HG02885 (cell line): ENCODE data around the gene PIM1.

Source experiments
- ATAC-seq: cut with Tn5 transposase; IDR thresholded peaks from one replicate; pipeline ENCODE4 v1.9.1; 2021; ENCODE audit warnings: mild to moderate bottlenecking; ENCODE audit not compliant: unreplicated experiment, poor library complexity

PIM1 gene

DNA sequence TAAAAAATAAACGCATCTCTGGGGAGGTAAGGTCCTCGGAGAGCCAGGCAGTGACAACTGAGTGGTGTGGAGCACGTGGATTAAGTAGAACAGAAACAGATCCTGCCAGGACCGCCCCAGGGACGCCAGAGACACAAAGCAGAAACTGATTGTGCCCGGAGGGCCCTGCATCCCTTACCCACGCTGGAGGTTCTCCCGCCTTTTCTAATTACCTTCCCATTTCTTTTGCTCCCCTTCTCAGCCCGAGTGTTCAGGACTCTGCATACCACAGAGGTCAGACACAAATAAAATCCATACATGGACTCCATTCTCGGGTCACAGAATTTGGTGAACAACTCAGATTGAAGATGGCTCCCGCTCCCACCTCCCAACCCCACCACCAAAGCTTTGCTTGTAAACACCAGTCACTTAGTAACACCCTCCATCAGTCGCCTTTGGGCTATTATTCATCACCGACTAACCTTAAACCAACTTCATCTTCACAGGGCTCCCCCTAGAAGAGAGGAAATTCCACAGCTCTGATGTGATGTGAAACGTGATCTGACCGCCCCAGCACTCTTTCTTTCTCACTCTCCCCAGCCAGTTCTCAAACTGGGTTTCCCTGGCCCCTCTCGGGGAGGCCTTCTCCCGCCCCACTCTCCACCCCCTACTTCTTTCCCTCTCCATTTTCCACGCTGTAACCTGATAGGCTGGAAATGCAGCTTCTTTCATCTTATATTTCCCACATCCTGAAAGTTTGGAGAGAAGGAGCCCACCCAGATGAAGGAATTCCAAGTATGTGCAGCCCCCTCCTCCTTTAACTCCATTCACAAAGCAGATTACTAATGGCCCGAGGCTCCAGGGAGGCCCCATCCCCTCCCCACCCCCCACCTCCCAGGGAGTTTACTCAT, 32.5 kb upstream of the PIM1 start:
- ATAC-seq, result no peak

DNA sequence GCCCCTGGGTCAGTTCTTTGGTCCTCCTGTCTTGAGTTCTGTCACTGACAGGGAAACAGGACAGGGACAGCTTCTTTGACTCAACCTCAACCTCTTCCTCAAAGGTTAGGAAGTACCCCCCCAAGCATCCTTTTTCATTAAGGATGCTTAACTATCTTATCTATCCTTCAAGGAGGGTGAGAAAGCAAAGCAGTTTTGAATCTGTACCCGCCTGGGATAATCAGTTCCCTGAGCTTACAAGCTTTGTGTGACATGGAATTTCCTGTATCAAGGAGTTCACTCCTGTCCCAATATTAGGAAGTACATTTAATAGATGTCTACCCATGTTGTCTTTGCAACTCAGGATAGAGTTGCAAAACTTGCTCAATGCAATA, 31.1 kb upstream of the PIM1 start:
- no peak for ATAC-seq

DNA sequence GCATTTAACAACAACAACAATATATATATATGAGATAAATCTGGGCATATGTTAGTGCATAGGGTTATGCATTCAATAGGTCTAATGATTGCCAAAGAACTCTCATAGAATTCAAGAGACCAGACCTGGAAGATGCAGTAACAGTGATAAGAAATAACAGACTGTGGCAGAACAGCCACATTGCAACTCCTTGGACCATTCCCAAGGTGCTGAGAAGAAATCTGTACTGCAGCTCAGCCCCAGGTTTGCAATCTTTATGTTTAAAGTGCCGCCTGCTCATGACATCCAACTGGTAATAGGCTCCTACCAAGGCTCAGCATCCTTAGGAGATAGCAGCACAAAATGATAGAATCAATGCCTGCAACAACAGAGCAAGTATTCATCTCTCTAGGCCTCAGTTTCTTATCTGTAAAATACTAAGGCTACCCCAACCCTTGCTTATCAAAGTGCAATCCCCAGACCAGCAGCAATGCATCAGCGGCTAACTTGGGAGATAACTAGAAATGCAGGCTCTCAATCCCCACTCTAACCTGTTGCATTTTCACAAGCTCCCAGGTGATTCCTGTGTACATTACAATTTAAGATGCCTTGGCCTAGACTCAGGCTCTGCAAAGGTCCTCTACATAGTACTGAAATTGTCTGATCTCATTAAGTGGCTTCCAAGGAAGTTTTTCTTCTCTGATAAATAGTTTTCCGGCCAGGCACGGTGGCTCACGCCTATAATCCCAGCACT, 30.6 kb upstream of the PIM1 start:
- ATAC-seq, result no peak

DNA sequence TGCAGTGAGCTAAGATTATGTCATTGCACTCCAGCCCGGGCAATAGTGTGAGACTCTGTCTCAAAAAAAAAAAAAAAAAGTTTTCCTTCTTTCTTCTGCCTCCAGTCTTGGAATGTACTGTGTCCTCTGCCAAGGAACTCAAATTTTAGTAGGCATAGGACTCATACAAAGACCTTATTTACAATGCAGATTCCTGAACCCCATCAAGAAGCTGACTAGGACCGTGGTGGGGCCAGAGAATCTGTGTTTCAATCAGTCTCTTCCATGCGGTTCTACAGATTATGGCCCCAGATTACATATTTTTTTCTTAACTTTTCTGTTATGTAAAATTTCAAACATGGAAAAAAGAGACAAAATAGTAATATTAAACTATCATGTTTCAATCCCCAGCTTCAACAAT, 29.8 kb upstream of the PIM1 start:
- ATAC-seq, result no peak

DNA sequence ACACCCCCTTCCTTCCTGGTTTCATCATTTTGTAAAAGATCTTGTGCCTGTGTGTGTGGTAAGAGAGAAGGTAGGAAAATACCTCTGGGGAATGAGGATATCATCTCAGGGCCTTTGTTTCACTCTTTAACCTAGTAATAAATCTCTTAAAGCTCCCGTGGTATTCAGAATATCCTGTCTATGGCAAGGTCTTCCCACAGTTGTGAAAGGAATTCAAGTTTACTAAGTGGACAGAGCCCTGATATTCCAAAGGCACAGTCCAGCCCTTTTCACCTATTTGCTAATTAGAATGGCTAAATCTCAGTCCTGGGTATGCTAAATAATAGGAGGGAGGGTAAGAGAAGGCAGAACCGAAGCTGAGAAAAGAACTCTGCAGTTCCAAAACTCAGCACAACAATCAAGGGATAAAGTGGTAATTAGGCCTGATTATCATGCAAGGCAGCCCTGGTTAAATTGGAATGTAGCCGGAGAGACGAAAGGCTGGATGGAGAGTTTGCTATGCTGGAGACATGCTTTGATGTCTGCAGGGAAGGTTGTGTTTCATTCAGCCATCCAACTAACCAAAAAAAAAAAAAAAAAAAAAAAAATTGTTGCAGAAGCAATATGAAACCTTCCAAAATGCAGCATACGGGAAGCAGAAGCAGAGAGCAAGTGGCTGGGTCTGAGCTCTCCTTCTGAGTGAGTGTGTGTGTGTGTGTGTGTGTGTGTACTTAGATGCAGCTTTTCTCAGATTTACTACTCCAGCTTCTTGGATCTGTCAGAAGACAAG, 28.5 kb upstream of the PIM1 start:
- no peak for ATAC-seq

DNA sequence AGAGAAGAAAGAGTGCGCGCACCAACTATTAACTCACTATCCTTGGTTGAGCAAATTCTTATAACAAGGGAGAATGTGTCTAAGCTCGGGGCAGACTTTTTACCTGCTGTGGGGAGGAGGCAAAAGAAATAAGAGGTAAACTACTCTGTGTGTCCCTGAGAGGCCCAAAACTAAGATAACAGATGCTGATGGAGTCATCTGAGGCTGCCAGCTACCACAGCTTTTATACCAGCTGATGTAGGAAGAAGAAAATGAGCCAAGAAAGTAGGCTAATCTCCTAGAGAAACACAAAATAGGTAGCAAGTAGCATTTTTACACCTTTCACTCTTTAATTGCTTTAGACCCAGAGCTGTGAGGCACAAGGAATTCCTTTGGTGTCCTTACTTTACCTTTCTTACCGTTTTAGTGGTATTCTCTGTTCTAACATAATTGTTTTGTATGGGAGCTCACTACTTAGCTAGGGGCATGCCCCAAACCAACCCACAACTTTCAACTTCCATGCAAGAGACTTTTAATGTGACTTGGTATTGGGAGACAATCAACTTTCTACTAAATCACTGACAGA, 27.8 kb upstream of the PIM1 start:
- ATAC-seq, result no peak

DNA sequence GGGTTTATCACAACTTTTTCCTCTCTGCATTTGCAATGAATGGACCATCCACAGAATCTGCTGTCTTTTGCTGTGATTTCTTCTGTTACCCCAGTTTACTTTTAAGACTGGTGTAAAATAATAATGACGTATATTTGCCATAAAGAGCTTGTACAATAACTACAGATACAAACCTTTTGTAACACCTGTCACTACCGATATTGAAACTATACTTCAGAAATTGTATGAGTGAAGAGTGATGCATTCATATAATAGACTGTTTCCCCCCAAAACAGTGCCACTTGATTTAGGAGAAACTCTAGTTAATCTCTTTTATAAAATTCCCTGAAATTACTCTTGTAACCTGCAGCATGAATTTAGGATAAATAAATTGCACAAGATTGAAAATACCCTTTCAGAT, 26.4 kb upstream of the PIM1 start:
- ATAC-seq, result no peak

DNA sequence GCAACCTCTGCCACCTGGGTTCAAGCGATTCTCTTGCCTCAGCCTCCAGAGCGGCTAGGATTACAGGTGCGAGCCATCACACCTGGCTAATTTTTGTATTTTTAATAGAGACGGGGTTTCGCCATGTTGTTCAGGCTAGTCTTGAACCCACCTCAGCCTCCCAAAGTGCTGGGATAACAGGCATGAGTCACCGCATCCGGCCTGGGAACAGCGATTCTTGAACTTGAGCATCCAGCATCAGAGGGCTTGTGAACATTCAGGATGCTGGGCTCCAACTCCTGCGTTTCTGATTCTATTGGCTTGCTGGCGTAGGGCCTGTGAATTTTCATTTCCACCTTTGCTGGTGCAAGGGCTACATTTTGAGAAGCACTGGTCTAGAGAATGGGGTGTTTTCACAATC, 24.5 kb upstream of the PIM1 start:
- no peak for ATAC-seq

DNA sequence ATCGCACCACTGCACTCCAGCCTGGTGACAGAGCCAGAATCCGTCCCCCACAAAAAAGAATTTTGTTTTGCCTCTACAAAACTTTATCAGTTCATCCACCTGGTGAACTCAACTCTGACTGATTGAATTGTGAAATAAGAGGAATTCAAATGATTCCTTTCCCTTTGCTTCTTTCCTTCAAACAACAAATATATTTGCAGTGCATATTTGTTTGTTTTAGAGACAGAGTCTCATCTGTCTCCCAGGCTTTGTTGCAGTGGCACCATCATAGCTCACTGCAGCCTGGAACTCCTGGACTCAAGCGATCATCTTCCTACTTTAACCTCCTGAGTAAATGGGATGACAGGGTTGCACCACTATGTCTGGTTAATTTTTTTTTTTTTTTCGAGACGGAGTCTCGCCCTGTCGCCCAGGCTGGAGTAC, 23.2 kb upstream of the PIM1 start:
- no peak for ATAC-seq

DNA sequence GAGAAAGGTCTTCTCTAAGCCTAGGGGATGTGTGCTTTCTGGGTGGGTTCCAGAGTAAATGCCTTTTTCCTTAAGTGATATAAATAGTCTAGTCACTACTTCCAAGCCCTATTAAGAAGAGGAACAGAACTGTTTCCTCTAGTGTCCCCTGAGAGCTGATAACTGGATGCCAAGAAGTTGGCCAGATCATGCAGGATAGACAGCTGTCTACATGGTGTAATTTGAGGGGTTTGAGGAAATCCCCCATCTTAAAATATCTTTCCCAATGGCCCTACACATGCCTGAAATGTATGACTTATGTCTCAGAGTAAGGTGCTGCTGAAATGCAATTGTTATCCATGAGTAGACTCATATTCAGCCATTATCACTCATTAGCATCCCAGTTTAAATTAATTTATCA, 20.2 kb upstream of the PIM1 start:
- ATAC-seq, result no peak

DNA sequence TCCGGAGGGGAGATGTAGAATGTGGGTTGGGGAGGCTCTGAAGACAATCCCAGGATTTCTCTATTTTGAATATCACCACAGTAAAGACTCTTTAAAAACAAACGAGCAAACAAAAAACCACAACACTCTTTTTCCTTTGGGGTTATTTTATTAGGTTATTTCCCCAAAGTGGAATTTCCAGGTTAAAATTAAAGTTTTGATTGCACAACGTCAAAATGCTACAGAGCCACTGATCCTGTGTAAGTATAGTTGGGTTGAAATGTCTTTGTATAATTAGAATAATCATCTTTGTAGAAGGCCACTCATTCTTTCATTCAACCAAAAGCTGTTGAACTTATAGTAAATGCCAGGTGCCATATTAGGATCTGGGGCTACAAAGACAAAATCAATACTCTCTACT, 19.6 kb upstream of the PIM1 start:
- no peak for ATAC-seq

DNA sequence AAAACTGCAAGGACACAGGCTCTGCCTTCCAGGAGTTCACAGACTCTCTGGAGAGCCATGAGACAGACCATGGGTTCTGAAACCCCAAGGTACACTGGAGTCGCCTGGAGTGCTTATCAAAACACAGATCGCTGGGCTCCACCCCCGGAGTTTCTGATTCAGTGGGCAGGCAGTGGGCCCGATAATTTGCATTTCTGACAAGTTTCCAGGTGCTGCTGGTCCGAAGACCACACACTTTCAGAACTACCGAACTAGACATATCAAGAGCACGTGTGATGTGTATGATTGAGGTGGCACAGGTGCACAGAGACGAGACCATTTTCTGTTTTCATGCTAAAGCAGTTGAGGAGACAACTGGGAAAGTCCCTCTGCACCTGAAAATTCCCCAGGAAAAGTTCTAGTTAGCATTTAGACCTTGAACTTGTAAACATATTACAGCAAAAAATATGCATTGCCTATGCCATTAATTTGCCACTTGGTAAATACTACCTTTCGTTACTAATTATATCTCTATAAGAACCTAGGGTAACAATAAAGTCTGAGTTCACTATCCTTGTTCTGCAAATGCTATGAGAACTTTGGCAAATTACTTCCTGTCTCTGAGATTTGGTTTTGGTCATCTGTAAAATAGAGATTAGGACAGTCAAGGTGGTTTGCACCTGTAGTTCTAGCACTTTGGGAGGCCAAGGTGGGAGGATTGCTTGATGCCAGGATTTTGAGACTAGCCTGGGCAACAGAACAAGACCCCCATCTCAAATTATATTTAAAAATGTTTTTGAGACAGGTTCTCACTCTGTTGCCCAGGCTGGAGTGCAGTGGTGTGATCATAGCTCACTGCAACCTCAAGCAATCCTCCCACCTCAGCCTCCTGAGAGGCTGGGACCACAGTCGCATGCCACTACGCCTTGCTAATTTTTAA, 14.3 kb upstream of the PIM1 start:
- peak; percentile 94 for ATAC-seq

DNA sequence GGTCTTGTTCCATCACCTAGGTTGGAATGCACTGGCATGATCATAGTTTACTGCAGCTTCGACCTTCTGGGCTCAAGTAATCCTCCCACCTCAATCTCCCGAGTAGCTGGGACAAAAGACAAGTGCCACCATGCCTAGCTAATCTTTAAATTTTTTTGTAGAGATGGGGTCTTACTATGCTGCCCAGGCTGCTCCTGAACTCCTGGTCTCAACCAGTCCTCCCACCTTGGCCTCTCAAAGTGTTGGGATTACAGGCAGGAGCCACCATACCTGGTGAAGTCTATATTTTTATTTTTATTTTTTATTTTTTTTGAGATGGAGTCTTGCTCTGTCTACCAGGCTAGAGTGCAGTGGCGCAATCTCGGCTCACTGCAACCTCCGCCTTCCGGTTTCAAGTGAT, 11.4 kb upstream of the PIM1 start:
- no peak for ATAC-seq

DNA sequence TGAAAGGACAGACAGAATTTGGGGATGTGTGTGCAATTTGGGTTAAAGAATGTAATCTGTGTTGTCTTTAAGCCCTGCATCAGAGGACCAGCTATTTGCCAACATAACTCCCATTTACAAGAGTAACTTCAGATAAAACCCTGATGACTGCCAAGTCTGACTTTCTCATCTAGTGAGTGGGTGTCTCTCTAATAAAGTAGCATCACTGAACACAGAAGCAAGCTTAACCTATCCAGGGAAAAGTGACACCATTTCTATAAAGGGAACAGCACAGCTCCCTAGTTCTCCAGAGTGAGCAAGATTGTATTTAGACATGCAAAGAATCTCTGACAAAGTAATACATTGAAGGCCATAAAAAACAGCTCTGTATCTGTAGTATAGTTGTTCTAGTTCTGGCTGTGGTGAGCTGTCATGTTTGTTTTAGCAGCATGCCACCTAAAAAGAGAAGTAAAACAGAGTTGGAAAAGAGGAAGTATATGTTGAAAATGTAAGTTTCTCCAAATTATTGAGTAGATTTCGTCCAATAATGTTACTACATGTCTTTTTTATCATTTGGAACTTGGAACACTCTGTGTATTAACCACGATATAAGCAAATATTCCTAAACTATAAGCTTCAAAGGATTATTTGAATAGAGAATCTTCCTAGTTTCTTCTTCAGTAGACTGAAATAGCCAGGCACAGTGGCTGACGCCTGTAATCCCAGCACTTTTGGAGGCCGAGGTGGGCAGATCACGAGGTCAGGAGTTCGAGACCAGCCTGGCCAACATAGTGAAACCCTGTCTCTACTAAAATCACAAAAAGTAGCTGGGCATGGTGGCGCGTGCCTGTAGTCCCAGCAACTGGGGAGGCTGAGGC, 8.8 kb upstream of the PIM1 start:
- ATAC-seq, result peak; percentile 62

DNA sequence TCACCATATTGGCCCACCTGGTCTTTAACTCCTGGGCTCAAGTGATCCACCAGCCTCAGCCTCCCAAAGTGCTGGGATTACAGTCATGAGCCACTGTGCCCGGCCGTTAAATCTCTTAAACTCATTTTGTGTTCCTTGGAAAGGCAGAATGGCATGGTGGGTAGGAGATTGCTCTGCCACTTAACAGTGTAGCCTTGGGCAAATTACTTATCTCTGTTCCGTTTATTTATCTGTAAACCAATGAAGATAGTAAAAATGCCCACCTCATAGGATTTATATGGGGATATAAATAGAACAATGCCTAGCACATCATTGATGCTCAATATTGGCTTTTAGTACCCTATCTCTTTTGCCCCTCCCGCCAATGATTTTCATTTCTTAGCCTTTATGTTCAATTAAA, 7.2 kb upstream of the PIM1 start:
- ATAC-seq, result no peak

DNA sequence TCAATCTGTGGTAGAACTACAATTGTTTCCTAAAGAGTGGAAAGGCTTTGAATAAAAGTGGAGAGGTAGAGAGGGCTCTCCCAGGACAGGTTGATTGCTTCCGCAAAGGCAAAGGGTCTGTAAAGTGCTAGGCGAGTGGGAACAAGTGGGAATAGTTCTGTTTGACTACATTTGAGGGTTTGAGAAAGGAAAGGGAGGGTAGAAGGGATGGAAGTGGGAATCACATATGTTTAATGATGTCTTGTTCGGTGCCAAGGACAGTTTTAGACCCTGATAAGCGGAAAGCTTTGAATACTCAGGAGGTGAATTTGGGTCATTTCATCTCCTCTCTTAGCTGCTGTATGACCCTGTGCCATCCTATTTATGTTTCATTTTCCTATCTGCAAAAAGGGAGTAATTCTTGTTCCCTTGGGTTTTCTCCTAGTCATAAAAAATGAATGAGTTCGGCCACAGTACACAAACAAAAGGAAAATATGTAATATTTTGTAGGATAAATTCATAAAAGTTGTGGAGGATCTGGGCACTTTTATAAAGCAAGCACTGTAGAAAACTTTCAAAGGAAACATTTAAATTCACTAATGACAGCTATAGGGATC, 1.7 kb upstream of the PIM1 start:
- ATAC-seq, result no peak

DNA sequence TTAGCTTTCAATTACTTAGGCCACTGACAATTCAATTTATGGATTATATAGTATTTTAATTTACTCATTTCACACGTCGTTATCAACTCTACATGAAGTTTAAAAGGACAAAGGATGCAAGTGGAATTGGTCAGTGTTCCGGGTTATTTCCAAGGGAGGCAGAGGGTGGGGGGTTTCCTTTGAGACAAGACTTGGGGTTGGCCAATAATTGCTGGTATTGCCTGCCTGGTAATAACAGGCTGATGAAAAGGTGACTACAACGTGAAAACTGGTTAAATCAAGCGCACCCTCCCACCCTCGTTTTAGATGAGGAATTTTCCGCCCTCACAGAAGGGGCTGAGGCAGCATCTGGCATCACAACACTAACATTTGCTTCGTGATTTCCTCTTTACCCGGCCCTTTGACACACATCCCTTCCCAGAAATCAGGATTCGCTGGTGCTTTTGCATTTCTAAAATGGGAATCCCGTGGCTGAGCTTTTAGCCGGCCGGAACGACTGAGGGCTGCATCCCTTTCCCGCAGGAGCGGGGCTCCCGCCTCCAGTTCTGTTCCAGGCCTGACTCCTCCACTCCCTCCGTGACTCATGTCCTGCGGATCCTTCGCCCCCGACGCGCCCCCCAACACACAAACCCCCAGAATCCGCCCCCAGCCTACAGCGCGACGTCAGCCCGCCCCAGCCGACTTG, 999 bp upstream of the PIM1 start:
- no peak for ATAC-seq
